Retinal pigment epithelial cell (primary cell): ENCODE data around the gene RPL12.

Experiments used
- DNase-seq: peaks from one replicate; pipeline ENCODE4 v3.0.0-alpha.2; 2010; ENCODE audit warnings: low read depth
- H3K4me3 ChIP-seq: 2 replicates; pipeline ENCODE4 v1.5.1; 2011; ENCODE audit warnings: mild to moderate bottlenecking, low read length, control low read depth, moderate library complexity
- TF ChIP-seq, protein P1 (sequence below): conservative IDR thresholded peaks from 2 replicates; pipeline ENCODE4 v1.5.1; 2011; ENCODE audit warnings: low read depth, low read length, control low read depth, inconsistent platforms

RPL12 gene

DNA sequence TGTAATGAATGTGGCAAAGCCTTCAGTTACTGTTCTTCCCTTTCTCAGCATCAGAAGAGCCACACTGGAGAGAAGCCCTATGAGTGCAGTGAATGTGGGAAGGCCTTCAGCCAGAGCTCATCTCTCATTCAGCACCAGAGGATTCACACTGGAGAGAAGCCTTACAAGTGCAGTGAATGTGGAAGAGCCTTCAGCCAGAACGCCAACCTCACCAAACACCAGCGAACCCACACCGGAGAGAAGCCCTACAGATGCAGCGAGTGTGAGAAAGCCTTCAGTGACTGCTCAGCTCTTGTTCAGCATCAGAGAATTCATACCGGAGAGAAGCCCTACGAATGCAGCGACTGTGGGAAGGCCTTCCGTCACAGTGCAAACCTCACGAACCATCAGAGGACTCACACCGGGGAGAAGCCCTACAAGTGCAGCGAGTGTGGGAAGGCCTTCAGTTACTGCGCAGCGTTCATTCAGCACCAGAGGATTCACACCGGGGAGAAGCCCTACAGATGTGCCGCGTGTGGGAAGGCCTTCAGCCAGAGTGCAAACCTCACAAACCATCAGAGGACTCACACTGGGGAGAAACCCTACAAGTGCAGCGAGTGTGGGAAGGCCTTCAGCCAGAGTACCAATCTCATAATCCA lies 6.8 kb downstream of the RPL12 start:
- TF ChIP-seq, protein P1, sequence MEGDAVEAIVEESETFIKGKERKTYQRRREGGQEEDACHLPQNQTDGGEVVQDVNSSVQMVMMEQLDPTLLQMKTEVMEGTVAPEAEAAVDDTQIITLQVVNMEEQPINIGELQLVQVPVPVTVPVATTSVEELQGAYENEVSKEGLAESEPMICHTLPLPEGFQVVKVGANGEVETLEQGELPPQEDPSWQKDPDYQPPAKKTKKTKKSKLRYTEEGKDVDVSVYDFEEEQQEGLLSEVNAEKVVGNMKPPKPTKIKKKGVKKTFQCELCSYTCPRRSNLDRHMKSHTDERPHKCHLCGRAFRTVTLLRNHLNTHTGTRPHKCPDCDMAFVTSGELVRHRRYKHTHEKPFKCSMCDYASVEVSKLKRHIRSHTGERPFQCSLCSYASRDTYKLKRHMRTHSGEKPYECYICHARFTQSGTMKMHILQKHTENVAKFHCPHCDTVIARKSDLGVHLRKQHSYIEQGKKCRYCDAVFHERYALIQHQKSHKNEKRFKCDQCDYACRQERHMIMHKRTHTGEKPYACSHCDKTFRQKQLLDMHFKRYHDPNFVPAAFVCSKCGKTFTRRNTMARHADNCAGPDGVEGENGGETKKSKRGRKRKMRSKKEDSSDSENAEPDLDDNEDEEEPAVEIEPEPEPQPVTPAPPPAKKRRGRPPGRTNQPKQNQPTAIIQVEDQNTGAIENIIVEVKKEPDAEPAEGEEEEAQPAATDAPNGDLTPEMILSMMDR = no peak
- H3K4me3 ChIP-seq = no peak overlapping the region
- no peak for DNase-seq

DNA sequence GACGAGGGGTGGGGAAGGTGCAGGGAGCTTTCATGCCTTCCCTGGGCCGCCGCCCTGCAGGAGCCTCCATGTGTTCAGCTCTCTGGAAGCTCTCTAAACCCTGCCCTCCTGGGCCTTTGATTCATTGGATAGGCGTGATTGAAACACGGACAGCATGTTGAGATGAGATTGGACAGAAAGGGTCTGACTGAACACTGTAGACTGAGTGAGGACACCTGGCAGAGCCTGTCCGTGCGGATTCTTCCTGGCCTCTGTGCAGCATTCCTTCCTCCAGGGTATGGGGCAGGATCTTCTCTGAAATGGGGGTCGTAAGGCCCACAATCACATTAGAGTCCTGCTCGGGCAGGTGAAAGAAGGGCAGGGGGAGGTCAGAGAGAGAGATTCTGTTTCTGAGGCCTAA lies 12.8 kb downstream of the RPL12 start:
- TF ChIP-seq, protein P1 = no peak
- no peak for DNase-seq
- no peak overlapping the region for H3K4me3 ChIP-seq

DNA sequence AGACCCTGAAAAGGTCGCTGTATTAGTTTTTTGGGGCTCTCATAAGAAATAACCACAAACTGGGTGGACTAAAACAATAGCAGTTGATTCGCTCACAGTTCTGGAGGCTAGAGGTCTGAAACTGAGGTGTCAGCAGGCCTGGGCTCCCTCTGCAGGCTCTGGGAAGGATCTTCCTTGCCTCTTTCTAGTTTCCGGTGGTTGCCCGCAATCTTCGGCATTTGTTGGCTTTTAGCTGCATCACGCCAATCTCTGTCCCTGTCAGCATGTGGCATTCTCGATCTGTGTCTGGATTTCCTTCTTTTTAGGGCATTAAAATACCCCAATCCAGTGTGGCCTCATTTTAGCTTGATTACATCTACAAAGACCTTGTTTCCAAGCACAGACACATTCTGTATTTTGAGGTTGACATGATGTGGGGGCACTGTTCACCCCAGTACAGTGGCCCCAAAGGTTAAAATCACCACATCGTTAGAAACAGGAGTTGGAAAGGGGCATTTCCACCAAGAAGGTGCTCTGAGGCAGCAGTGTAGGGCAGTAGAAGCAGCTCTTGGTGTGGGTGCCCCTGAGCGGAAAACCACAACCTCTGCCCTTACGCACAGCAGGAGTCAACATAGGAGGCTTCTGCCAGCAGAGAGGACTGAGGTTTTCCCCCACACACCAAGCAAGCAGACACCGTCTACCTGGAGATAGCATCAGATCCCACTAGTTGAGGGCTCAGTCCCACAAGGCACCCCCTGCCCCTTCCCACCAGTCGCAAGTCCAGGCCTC lies 13.5 kb downstream of the RPL12 start:
- TF ChIP-seq, protein P1 = no peak
- DNase-seq = no peak
- H3K4me3 ChIP-seq = no peak overlapping the region

DNA sequence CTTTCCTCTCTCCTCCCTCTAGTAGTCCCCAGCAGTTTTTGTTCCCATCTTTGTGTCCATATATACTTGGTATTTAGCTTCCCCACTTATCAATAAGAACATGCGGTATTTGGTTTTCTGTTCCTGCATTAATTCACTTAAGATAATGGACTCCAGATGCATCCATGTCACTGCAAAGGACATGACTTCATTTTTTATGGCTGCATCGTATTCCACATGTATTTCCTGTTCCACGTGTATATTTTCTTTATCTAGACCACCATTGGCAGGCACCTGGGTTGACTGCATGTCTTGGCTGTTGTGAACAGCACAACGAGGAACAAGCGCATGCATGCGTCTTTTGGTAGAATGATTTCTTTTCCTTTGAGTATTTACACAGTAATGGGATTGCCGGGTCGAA lies 20.8 kb downstream of the RPL12 start:
- no peak for DNase-seq
- TF ChIP-seq, protein P1 = no peak
- H3K4me3 ChIP-seq = no peak overlapping the region

DNA sequence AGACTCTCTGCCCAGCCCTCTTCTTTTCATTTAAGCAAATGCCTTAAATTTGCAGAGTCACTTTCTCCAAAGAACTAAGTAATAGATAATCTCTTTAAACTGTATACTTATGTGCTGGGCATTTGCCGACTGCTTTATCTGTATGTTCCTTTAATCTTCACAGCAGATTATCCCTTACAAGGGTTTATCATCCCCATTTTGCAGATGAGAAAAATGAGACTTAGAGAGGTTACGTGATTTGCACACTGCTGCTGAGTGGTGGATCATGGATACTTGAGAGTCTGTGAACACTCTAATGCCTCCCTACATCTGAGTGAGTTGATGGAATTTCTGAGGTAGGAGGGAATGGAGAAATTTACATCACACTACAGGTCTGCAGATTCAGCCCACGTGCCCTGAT lies 22.9 kb downstream of the RPL12 start:
- H3K4me3 ChIP-seq = no peak overlapping the region
- TF ChIP-seq, protein P1 = no peak
- DNase-seq = no peak

DNA sequence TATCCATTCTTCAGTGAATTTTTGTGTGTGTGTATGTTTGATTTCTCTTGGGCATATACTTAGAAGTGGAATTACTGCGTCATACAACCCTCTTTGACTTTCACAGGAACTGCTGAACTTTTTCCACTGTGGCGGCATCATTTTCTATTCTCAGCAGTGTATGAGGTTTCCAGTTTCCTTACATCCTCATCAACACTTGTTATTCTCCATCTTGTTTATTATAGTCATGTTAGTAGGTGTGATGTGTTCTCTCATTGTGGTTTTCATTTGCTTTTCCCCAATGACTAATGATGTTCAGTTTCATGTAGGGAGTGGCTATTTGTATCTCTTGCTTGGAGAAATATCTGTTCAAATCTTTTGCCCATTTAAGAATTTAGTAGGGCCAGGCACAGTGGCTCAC lies 24.4 kb downstream of the RPL12 start:
- DNase-seq = no peak
- TF ChIP-seq, protein P1 = no peak
- no peak overlapping the region for H3K4me3 ChIP-seq

DNA sequence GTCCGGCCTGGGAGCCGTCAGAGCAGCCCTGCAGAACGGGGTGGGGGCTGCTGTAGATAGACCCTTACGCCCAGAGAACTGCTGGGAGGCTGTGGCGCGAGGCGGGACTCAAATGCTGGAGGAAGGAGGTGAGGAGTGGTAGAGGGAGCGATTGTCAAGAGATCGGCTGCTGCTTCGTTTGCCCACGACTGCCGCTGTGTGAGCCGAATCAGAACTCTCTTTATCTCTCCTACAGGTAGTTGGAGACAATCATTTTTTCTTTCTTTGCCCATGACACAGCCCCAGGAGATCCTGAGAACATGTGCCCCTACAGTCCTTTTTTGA lies 26.6 kb downstream of the RPL12 start:
- peak overlapping the region; percentile 98 for H3K4me3 ChIP-seq
- TF ChIP-seq, protein P1 = no peak
- no peak for DNase-seq
